ENCODE results near the gene UMODL1.

The UMODL1 gene

GRCh38 chr21:42137191-42137904 is 66.2 kb downstream of the UMODL1 start:
- H2AFZ ChIP-seq (ENCODE audit: low read length), result no peak overlapping the region
- DNase-seq, result no peak
- H3K79me2 ChIP-seq (ENCODE audit: low read length), result no peaks in the 10 kb centered on the region
- H3K4me3 ChIP-seq (ENCODE audit: low read length), result no peak overlapping the region
- H3K9ac ChIP-seq (ENCODE audit: low read length), result no peak overlapping the region
- H3K9me2 ChIP-seq (replicated peaks; ENCODE audit: insufficient read depth, low read length), result no peaks in the 10 kb centered on the region
- TF ChIP-seq EZH2 (optimal IDR thresholded peaks at IDR 0.05; ENCODE audit: low read depth, low read length) (no peak), EZH2phosphoT487 (IDR thresholded peaks at IDR 0.05; ENCODE audit: low read length) (no peak), CTCF (IDR thresholded peaks at IDR 0.05; ENCODE audit: low read length) (no peak)
- H4K20me1 ChIP-seq (ENCODE audit: insufficient read depth, low read length), result no peaks in the 10 kb centered on the region
- H3K9me3 ChIP-seq (replicated peaks; ENCODE audit: insufficient read depth, low read length), result no peaks in the 10 kb centered on the region
- no peaks in the 10 kb centered on the region for H3F3A ChIP-seq (ENCODE audit: insufficient read depth, low read length)
- no peaks in the 10 kb centered on the region for H3K4me1 ChIP-seq (ENCODE audit: low read length)
- H3K27ac ChIP-seq (ENCODE audit: low read length), result no peak overlapping the region
- H3K4me2 ChIP-seq (ENCODE audit: low read depth, low read length), result no peak overlapping the region
- H3K36me3 ChIP-seq (replicated peaks; ENCODE audit: insufficient read depth, low read length), result no peaks in the 10 kb centered on the region
- peaks cover 19% of the 10 kb centered on the region for H3K27me3 ChIP-seq (replicated peaks; ENCODE audit: insufficient read depth, low read length)

GRCh38 chr21:42140196-42140934 is 69.2 kb downstream of the UMODL1 start:
- Histone ChIP-seq H3K36me3 (replicated peaks; ENCODE audit: insufficient read depth, low read length) (no peaks in the 10 kb centered on the region), H3K4me3 (ENCODE audit: low read length) (no peak overlapping the region), H3K9me2 (replicated peaks; ENCODE audit: insufficient read depth, low read length) (no peaks in the 10 kb centered on the region), H3K79me2 (ENCODE audit: low read length) (no peaks in the 10 kb centered on the region), H3K27me3 (replicated peaks; ENCODE audit: insufficient read depth, low read length) (peaks cover 28% of the 10 kb centered on the region), H3K4me1 (ENCODE audit: low read length) (no peaks in the 10 kb centered on the region), H3K4me2 (ENCODE audit: low read depth, low read length) (no peak overlapping the region), H3K27ac (ENCODE audit: low read length) (no peak overlapping the region), H2AFZ (ENCODE audit: low read length) (no peak overlapping the region), H3K9me3 (replicated peaks; ENCODE audit: insufficient read depth, low read length) (no peaks in the 10 kb centered on the region), H4K20me1 (ENCODE audit: insufficient read depth, low read length) (no peaks in the 10 kb centered on the region), H3K9ac (ENCODE audit: low read length) (no peak overlapping the region), H3F3A (ENCODE audit: insufficient read depth, low read length) (no peaks in the 10 kb centered on the region)
- TF ChIP-seq CTCF (IDR thresholded peaks at IDR 0.05; ENCODE audit: low read length) (no peak), EZH2phosphoT487 (IDR thresholded peaks at IDR 0.05; ENCODE audit: low read length) (no peak), EZH2 (optimal IDR thresholded peaks at IDR 0.05; ENCODE audit: low read depth, low read length) (no peak)
- no peak for DNase-seq

- Histone ChIP-seq H3K27ac (ENCODE audit: low read length) (no peak overlapping the region), H3K4me1 (ENCODE audit: low read length) (no peaks in the 10 kb centered on the region), H3K27me3 (replicated peaks; ENCODE audit: insufficient read depth, low read length) (peaks cover 31% of the 10 kb centered on the region), H3K4me3 (ENCODE audit: low read length) (no peak overlapping the region), H3K36me3 (replicated peaks; ENCODE audit: insufficient read depth, low read length) (no peaks in the 10 kb centered on the region), H3K4me2 (ENCODE audit: low read depth, low read length) (no peak overlapping the region), H4K20me1 (ENCODE audit: insufficient read depth, low read length) (no peaks in the 10 kb centered on the region), H3F3A (ENCODE audit: insufficient read depth, low read length) (no peaks in the 10 kb centered on the region), H3K9me3 (replicated peaks; ENCODE audit: insufficient read depth, low read length) (no peaks in the 10 kb centered on the region), H3K79me2 (ENCODE audit: low read length) (no peaks in the 10 kb centered on the region), H3K9ac (ENCODE audit: low read length) (no peak overlapping the region), H2AFZ (ENCODE audit: low read length) (no peak overlapping the region), H3K9me2 (replicated peaks; ENCODE audit: insufficient read depth, low read length) (no peaks in the 10 kb centered on the region)
- no peak for DNase-seq
- TF ChIP-seq CTCF (IDR thresholded peaks at IDR 0.05; ENCODE audit: low read length) (no peak), EZH2phosphoT487 (IDR thresholded peaks at IDR 0.05; ENCODE audit: low read length) (no peak), EZH2 (optimal IDR thresholded peaks at IDR 0.05; ENCODE audit: low read depth, low read length) (no peak)
Observed at GRCh38 chr21:42141643-42142042, 70.5 kb downstream of the UMODL1 start.

Measured in MM.1S (cell line).